Central memory CD8-positive, alpha-beta T cell (primary cell): Measurements from ENCODE around the gene LRRC8E.
A peak's percentile ranks its signal among the peaks of the same experiment; 100 is the strongest.

Experiments
- ATAC-seq: fragments of 150-1000 bp; cut with Tn5 transposase; replicated peaks from 2 replicates; pipeline ENCODE4 v1.10.0; 2022; ENCODE audit warnings: mild to moderate bottlenecking, moderate FRiP score, moderate number of reproducible peaks; ENCODE audit not compliant: poor library complexity, severe bottlenecking; ENCODE audit errors: extremely low read depth
- DNase-seq, 2 donors: peaks; one replicate each; pipeline ENCODE4 v3.0.0; 2021; ENCODE audit warnings: low spot score in 2 of 2
- H3K27ac Mint-ChIP-seq: one replicate; pipeline ENCODE4 v1.8.0; 2022; ENCODE audit warnings: low read depth, mild to moderate bottlenecking, moderate library complexity, mixed read lengths
- H3K27me3 Mint-ChIP-seq: one replicate; pipeline ENCODE4 v1.8.0; 2022; ENCODE audit warnings: mixed read lengths
- H3K36me3 Mint-ChIP-seq: one replicate; pipeline ENCODE4 v1.8.0; 2022; ENCODE audit warnings: mild to moderate bottlenecking, moderate library complexity, mixed read lengths; ENCODE audit not compliant: insufficient read depth
- H3K4me1 Mint-ChIP-seq: one replicate; pipeline ENCODE4 v1.8.0; 2022; ENCODE audit warnings: mixed read lengths
- H3K4me3 Mint-ChIP-seq: one replicate; pipeline ENCODE4 v1.8.0; 2022; ENCODE audit warnings: mild to moderate bottlenecking, moderate library complexity, mixed read lengths
- H3K9me3 Mint-ChIP-seq: one replicate; pipeline ENCODE4 v1.8.0; 2022; ENCODE audit warnings: mixed read lengths

LRRC8E gene

DNA sequence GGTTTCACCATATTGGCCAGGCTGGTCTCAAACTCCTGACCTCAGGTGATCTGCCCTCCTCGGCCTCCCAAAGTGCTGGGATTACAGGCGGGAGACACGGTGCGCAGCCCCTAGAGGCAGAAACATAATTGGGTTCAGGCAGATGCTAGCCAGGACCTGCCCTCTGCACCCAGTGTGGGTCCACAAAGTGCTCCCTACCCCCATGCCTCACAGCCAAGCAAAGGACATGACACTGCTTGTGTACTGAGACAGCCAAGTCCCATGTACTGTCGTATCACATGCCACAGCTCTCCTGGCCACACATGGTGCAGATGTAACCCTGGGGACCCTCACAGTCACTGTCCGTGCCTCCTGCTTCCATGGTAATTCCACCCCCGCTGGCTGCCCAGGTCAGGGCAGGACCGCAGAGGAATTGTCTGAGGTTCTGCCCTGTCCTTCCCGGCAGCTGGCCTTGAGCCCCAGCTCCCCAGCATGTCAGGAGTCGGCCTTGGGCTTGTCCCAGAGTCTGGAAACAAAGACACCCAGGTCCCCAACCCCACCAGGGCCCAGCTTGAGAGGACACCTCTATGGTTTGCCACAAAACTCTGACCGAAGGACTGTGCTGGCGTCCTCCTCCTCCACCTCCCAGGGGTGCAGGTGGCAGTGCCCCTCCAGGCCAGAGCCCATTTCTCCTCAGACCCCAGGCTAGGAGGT lies 21.8 kb upstream of the LRRC8E start:
- ATAC-seq (no peak), DNase-seq (no peak)
- H3K4me1 Mint-ChIP-seq = peaks cover 27% of the 10 kb centered on the region
- H3K27me3 Mint-ChIP-seq = peaks cover 29% of the 10 kb centered on the region
- H3K27ac Mint-ChIP-seq = no peak overlapping the region
- H3K4me3 Mint-ChIP-seq = no peak overlapping the region
- peaks cover 5% of the 10 kb centered on the region for H3K36me3 Mint-ChIP-seq
- peaks cover 6% of the 10 kb centered on the region for H3K9me3 Mint-ChIP-seq

DNA sequence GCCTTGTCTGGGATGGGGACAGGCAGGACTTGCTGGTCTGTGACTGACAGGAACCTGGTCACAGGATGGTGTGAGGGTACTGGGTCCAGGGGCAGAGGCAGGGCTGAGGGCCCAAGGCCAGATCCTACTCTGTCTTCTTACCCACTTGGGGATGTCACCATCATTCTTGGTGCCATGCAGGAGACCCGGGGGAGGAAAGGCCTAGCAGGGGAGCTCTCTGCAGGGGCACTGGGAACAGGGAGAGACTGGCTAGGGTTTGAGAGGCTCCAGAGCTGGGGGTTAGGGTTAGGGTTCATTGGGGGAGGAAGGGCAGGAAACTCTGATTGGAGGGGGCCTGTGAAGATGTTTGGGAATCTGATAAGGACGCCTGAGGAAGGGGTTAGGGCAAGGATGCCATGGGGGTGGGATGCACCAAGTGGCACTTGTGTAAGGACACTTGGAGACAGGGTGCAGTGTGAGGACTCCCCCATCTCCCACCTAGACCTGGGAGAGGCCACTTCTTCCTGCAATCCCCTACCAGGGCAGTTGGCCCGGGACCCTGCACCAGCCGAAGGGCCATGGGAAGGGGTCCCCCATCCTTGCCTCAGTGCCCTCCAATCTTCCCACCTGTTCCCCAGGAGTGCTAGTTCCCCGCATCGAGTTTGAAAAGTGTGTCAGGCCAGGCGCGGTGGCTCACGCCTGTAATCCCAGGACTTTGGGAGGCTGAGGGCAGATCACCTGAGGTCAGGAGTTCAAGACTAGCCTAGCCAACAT lies 21.0 kb upstream of the LRRC8E start:
- Mint-ChIP-seq H3K27me3 (peaks cover 36% of the 10 kb centered on the region), H3K9me3 (peaks cover 9% of the 10 kb centered on the region), H3K36me3 (peaks cover 6% of the 10 kb centered on the region), H3K4me3 (no peak overlapping the region), H3K27ac (no peak overlapping the region), H3K4me1 (peaks cover 33% of the 10 kb centered on the region)
- DNase-seq (no peak), ATAC-seq (no peak)

DNA sequence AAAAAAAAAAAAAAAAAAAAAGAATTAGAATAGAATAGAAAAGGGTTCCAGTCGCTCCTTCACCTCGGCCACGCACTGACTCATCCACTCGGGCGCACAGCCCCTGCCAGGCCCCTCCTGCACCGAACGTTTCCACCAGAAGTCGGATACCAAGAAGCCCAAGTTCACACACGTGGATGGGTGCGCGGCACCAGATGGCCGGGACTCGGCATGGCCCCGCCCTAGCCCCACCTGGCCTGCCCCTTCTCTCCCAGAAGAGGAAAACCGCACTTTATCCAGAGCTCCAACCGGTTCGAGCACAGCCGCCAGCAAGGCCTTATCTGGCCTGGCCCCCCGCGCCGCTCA lies 20.0 kb upstream of the LRRC8E start:
- peak overlapping the region; percentile 79 for H3K4me3 Mint-ChIP-seq
- DNase-seq = no peak
- H3K36me3 Mint-ChIP-seq = peaks cover 6% of the 10 kb centered on the region
- peaks cover 9% of the 10 kb centered on the region for H3K9me3 Mint-ChIP-seq
- ATAC-seq = no peak
- H3K4me1 Mint-ChIP-seq = peaks cover 33% of the 10 kb centered on the region
- peaks cover 43% of the 10 kb centered on the region for H3K27me3 Mint-ChIP-seq
- peak overlapping the region; percentile 53 for H3K27ac Mint-ChIP-seq

DNA sequence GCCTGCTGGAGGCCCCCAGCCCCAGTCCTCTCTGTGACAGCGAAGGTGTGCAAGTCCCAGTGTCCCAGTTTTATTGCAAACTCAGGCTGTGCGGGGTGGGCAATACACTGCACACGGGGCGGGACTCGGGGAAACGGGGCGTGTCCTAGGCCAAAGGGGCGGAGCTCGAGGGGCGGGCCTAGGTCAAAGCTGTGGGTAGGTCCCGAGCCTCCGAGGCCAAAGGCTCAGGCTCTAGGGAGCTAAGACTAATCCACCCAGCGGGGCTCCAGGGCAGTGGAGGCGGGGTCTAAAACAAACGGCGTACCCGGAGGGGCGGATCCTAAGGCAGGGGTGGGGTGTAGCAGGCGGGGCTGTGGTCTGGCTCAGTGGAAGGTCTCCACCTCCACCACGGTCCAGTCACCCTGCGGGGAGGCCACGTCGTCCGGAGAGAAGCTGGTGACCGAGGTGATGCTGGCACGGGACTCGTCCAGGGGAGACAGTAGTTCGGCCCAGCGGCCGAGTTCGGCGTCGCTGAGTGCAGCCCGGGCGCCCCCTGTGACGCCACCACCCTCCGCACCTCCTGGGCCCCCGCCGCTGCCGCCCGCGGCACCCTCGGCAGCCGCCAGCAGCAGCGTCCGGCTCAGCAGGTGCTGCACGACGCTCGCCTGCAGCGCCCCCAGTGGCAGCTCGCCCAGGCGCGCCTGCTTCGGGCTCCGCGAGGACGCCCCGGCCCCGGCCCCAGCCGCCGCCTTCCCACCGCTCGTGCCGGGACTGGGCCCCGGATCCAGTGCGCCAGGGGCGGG lies 19.4 kb upstream of the LRRC8E start:
- peaks cover 6% of the 10 kb centered on the region for H3K36me3 Mint-ChIP-seq
- peaks cover 47% of the 10 kb centered on the region for H3K27me3 Mint-ChIP-seq

DNA sequence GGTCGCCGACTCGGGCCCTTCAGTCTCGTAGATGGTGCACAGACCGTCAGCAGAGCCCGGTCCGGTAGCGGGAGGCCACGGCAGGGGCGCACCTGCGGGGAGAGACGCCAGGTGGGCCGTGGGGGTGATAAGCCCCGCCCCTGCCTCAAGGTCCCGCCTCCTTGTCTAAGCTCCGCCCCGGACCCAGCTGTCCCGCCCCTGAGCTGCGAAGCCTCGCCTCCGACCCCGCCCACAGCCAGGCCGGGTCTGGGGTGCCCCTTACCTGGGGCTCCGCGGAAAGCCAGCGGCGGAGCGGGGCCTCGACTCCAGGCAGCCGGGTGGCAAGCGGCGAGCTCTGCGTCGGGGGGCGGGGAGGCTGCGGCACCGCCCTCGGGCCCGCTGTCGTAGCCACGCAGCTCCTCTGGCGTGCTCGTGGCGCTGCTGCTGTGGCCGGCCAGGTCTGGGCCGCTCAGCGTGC lies 18.8 kb upstream of the LRRC8E start:
- Mint-ChIP-seq H3K4me1 (peaks cover 33% of the 10 kb centered on the region), H3K27me3 (peaks cover 47% of the 10 kb centered on the region), H3K4me3 (peak overlapping the region; percentile 79), H3K27ac (no peak overlapping the region), H3K36me3 (peaks cover 6% of the 10 kb centered on the region), H3K9me3 (peaks cover 9% of the 10 kb centered on the region)
- peak; percentile 50 for ATAC-seq
- peak; percentile 81 to 87 for DNase-seq

More for the DNA sequence above, 19.4 kb upstream of the LRRC8E start:
- Mint-ChIP-seq H3K9me3 (peaks cover 9% of the 10 kb centered on the region), H3K4me3 (peak overlapping the region; percentile 79), H3K27ac (peak overlapping the region; percentile 53), H3K4me1 (peaks cover 33% of the 10 kb centered on the region)
- DNase-seq (peak; percentile 81 to 84), ATAC-seq (peak; percentile 85)

DNA sequence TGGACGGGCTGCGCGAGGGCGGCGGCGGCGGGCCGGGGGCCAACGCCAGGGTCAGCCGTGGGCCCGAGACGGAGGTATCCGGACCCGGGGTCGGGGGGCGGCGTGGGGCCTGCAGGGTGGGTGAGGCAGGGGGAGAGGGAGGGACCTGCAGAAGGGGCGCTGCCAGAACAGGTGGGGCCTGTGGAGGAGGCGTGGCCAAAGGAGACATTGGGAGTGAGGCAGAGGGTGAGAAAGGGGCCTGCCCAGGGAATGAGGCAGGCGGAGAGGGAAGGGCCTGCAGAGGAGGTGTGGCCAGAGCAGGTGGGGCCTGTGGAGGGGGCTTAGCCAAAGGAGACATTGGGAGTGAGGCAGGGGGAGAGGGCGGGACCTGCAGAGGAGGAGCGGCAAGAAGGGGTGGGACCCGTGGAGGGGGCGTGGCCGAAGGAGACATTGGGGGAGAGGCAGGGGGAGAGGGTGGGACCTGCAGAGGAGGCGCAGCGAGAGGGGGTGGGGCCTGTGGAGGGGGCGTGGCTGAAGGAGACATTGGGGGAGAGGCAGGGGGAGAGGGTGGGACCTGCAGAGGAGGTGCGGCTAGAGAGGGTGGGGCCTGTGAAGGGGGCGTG lies 18.3 kb upstream of the LRRC8E start:
- H3K27ac Mint-ChIP-seq = no peak overlapping the region
- peaks cover 43% of the 10 kb centered on the region for H3K27me3 Mint-ChIP-seq
- peak in 1 of 2 donors; percentile 45 for DNase-seq

DNA sequence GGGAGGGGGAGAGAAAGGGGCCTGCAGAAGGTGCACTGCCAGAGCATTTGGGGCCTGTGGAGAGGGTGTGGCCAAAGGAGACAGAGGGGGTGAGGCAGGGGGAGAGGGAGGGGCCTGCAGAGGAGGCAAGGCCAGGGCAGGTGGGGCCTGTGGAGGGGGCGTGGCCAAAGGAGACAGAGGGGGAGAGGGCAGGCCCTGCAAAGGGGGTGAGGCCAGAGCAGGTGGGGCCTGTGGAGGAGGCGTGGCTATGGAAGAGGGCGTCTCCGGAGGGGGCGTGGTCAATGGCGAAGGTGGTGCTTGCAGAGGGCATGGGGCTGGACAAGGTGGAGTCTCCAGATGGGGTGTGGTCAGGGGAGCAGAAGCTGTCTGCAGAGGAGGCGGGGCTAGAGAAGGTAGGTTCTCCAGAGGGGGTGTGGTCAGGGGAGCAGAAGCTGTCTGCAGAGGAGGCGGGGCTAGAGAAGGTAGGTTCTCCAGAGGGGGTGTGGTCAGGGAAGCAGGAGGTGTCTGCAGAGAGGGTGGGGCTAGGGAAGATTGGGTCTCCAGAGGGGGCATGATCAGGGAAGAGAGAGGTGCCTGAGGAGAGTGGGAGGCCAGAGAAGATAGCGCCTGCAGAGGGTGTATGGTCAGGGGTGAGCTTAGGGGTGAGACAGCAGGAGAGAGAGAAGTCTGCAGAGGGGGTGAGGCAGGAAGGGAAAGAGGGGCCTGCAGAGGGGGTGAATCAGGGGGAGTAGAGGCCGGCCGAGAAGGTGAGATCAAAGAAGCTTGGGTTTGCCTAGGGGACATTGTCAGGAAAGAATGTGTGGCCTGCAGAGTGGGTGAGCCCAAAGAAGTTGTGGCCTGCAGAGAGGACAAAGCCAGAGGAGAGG lies 17.5 kb upstream of the LRRC8E start:
- ATAC-seq (no peak), DNase-seq (peak in 1 of 2 donors; percentile 30)
- peaks cover 6% of the 10 kb centered on the region for H3K36me3 Mint-ChIP-seq
- H3K4me1 Mint-ChIP-seq = peaks cover 23% of the 10 kb centered on the region
- H3K9me3 Mint-ChIP-seq = peaks cover 9% of the 10 kb centered on the region
- H3K4me3 Mint-ChIP-seq = peak overlapping the region; percentile 79
- peaks cover 35% of the 10 kb centered on the region for H3K27me3 Mint-ChIP-seq
- H3K27ac Mint-ChIP-seq = no peak overlapping the region

More for the DNA sequence above, 18.3 kb upstream of the LRRC8E start:
- Mint-ChIP-seq H3K4me3 (peak overlapping the region; percentile 79), H3K9me3 (peaks cover 9% of the 10 kb centered on the region), H3K36me3 (peaks cover 6% of the 10 kb centered on the region), H3K4me1 (peaks cover 30% of the 10 kb centered on the region)
- ATAC-seq = peak; percentile 5

DNA sequence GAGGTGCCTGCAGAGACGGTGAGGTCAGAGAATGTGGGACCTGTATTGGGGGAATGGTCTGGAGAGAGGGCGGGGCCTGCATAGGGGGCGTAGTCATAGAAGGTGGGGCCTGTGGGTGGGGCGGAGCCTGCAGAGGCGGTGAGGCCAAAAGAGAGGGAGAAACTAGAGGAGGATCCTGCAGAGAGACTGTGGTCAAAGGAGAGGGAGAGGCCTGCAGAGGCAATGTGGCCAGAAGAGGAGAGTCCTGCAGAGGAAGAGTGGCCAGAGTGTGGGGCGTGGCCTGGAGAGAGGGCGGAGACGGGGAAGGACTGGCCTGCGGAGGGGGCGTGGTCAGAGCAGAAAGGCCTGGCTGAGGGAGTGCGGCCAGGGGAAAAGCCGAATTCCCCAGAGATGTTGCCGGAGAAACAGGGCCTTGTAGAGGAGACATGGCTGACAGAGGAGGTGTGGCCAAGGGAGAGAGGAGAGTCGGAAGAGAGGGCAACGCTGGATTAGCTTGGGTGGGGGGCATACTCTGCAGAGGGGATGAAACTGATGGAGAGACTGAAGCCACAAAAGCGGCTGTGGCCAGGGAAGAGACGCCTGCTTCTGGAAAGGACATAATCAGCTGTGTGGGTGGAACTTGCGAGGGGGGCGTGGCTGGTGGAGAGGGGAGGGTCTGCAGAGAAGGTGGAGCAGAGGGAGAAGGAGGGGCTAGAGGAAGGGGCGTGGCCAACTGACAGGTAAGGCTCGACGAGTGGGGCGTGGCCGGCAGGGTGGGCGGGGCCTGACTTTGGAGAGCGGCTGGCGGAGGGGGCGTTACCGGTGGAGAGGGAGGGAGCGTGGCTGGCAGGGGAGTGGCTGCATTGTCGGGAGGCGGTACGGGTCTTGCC lies 16.6 kb upstream of the LRRC8E start:
- H3K36me3 Mint-ChIP-seq = peaks cover 6% of the 10 kb centered on the region
- DNase-seq (peak; percentile 71 to 72), ATAC-seq (no peak)
- H3K4me1 Mint-ChIP-seq = peaks cover 23% of the 10 kb centered on the region
- H3K4me3 Mint-ChIP-seq = peak overlapping the region; percentile 51
- H3K27me3 Mint-ChIP-seq = peaks cover 34% of the 10 kb centered on the region
- H3K9me3 Mint-ChIP-seq = peaks cover 9% of the 10 kb centered on the region
- no peak overlapping the region for H3K27ac Mint-ChIP-seq

DNA sequence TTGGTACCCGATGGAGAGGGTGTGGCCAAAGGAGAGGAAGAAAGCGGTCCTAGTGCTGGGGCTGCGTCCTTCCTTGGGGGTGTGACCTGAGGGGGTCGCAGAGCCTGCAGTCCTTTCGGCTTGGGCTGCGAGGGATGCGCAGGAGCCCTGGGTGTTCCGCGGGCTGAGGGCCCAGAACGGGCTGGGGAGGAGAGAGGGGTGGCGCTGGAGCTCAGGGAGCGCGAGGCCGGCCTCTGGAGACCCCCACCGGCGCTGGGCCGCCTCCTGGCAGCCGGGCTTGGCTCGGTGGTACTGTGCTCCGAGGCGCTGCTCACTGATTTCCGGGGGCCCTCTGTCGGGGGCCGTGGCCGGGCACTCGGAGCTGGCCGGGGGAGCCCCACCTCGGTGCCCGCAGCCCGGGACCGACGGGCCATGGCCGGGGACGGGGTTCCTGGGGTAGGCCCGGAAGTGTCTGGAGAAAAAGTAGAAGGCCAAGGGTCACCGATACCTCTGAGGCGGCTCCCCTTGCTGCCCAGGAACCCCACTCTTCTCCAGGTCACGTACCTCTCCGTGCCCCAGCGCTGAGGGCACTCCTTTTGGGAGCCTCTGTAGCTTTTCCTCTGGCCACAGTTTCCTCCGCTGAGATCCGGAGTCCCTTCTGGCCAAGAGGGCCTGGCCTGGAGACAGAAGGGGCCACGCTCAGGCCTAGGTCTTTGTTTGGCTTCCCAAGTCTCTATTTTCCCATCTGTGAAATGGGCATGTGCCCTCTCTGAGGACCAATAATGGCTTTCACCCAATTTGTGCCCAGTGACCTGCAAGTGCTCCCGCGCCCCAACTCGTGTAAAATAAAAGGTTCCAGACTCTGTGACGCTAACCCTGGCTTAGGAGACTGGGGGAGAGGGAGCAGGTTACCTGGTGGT lies 15.8 kb upstream of the LRRC8E start:
- no peak for ATAC-seq
- no peak for DNase-seq
- peaks cover 9% of the 10 kb centered on the region for H3K36me3 Mint-ChIP-seq
- peak overlapping the region; percentile 55 for H3K4me3 Mint-ChIP-seq
- no peak overlapping the region for H3K27ac Mint-ChIP-seq
- H3K9me3 Mint-ChIP-seq = peaks cover 9% of the 10 kb centered on the region
- H3K4me1 Mint-ChIP-seq = peaks cover 23% of the 10 kb centered on the region
- H3K27me3 Mint-ChIP-seq = peaks cover 26% of the 10 kb centered on the region

DNA sequence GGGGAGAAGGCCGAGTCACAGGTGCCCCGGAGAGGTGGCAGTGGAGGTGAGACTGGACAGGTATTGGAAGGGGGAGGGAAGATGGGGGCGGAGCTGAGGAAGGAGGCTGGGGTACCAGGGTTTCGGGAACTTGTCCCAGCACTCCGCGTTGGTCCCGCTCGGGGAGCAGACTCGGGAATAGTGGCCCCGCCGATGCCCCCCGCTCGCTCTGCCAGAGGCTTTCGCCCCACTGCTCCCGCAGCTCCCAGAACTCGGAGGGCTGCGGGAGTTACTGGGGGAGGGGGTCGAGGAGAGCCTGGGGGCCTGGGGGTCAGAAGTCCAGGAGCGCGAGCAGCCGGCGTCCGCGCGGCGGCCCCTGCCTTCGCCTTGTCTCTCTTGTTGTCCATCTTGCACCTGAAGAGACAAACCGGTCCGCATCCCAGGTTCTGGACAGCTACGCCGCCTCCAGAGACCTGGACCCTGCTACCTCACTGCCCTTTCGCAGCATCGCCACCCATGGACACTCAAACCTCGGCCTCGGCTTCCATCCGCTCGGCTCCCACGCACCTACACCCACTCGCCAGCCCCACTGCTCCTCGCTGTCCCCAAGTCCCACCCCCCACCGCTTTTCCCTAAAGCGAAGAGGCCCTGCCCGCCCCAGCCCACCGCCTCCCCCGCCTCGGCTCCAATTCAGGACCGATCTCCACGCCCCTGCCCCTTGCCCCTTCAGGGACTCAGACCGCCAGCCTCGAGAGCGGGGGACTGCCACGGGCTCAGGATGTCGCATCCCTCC lies 14.8 kb upstream of the LRRC8E start:
- ATAC-seq (no peak), DNase-seq (no peak)
- Mint-ChIP-seq H3K27me3 (peaks cover 26% of the 10 kb centered on the region), H3K36me3 (peaks cover 7% of the 10 kb centered on the region), H3K9me3 (peaks cover 9% of the 10 kb centered on the region), H3K4me3 (peak overlapping the region; percentile 55), H3K4me1 (peaks cover 21% of the 10 kb centered on the region), H3K27ac (peak overlapping the region; percentile 64)
